Keratinocyte (primary cell): ENCODE results near the gene COL9A2.

ENCODE experiments used
- CTCF ChIP-seq, 3 experiments: IDR thresholded peaks in 1 of 3; conservative IDR thresholded peaks in 1 of 3; optimal IDR thresholded peaks in 1 of 3; 2 replicates in 2 of 3; 3 replicates in 1 of 3; pipeline versions ENCODE3 to v1.5.1; 2011; ENCODE audit warnings: low read length in 3 of 3, mild to moderate bottlenecking in 3 of 3, moderate library complexity in 2 of 3, control low read depth in 1 of 3, inconsistent platforms in 1 of 3; ENCODE audit not compliant: insufficient read depth in 2 of 3; ENCODE audit errors: extremely low read depth in 1 of 3
- EZH2 ChIP-seq: IDR thresholded peaks from one replicate; pipeline ENCODE4 v1.6.1; 2012; ENCODE audit warnings: inconsistent platforms, mild to moderate bottlenecking, low read length, moderate library complexity

DNA sequence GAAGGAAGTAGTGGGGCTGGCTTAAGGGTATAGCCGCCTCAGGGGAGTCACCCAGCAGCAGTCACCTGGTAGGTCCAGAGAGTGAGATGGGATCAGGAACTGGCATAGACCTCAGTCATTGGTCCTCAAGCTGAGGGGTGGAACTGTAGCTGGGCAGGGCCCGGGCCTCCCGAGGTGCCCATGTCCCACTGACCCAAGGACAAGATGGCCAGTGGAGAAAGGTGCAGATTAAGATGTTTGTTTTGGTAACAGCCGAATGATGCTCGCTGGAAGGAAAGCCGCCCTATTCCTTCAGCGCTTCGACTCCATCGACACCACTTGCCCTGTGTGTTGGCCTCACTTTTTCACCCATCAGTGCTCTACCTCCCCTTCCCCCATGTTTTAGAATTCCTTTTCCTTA lies 16.4 kb downstream of the COL9A2 start:
- TF ChIP-seq CTCF (optimal IDR thresholded peaks at IDR 0.05 in 1 of 3, IDR thresholded peaks at IDR 0.05 in 1 of 3, conservative IDR thresholded peaks at IDR 0.05 in 1 of 3; ENCODE audit: extremely low read depth in 1 of 3, insufficient read depth in 2 of 3, low read length in 3 of 3), result no peak
- no peak for TF ChIP-seq EZH2
